ENCODE data around the gene SRGAP3. TPM values are rescaled to one million over a fixed set of nuclear protein-coding genes. Genes with fewer than 3 reads are reported as not detected.
A peak's percentile ranks its signal among the peaks of the same experiment; 100 is the strongest.

The SRGAP3 gene
- total RNA-seq, 2 experiments from 2014 or later = 1.2 to 1.3 TPM

GRCh38 chr3:8987645-8988383 is 261.6 kb downstream of the SRGAP3 start:
- Mint-ChIP-seq H3K27ac (no peak overlapping the region), H3K4me3 (no peak overlapping the region), H3K9me3 (no peaks in the 10 kb centered on the region), H3K36me3 (ENCODE audit: low read depth) (no peaks in the 10 kb centered on the region), H3K4me1 (peaks cover 2% of the 10 kb centered on the region), H3K27me3 (peaks cover 2% of the 10 kb centered on the region)
- DNase-seq = peak; percentile 70
- ChIA-PET POLR2A (no interaction called here), CTCF (interaction anchor here (0.5 to 4.8 kb wide), 19 partner anchors 10 to 438 kb away, joined by 3 to 67 read pairs (median 4); partner anchors contain the start of gene SRGAP3)

GRCh38 chr3:8987226-8987625 is 262.2 kb downstream of the SRGAP3 start:
- H3K36me3 Mint-ChIP-seq (ENCODE audit: low read depth) = no peaks in the 10 kb centered on the region
- peaks cover 2% of the 10 kb centered on the region for H3K27me3 Mint-ChIP-seq
- peaks cover 2% of the 10 kb centered on the region for H3K4me1 Mint-ChIP-seq
- H3K4me3 Mint-ChIP-seq = no peak overlapping the region
- DNase-seq = no peak
- H3K27ac Mint-ChIP-seq = no peak overlapping the region
- no peaks in the 10 kb centered on the region for H3K9me3 Mint-ChIP-seq
- ChIA-PET CTCF (interaction anchor here (0.9 to 4.8 kb wide), 16 partner anchors 9 to 323 kb away, joined by 3 to 67 read pairs (median 4); partner anchors contain the start of gene SRGAP3), POLR2A (no interaction called here)

GRCh38 chr3:8986741-8987140 is 262.7 kb downstream of the SRGAP3 start:
- H3K27ac Mint-ChIP-seq = no peak overlapping the region
- DNase-seq = no peak
- H3K9me3 Mint-ChIP-seq = no peaks in the 10 kb centered on the region
- H3K4me3 Mint-ChIP-seq = no peak overlapping the region
- ChIA-PET POLR2A (no interaction called here), CTCF (interaction anchor here (0.5 to 4.8 kb wide), 6 partner anchors 11 to 982 kb away, joined by 3 to 67 read pairs (median 5); no protein-coding TSS in a partner anchor)
- H3K4me1 Mint-ChIP-seq = peaks cover 2% of the 10 kb centered on the region
- H3K27me3 Mint-ChIP-seq = peaks cover 3% of the 10 kb centered on the region
- no peaks in the 10 kb centered on the region for H3K36me3 Mint-ChIP-seq (ENCODE audit: low read depth)

GRCh38 chr3:8985876-8986275 is 263.6 kb downstream of the SRGAP3 start:
- peaks cover 2% of the 10 kb centered on the region for H3K4me1 Mint-ChIP-seq
- ChIA-PET POLR2A (no interaction called here), CTCF (interaction anchor here (4.8 kb wide), 1 partner anchor 316 kb away, joined by 67 read pairs; no protein-coding TSS in a partner anchor)
- H3K27ac Mint-ChIP-seq = no peak overlapping the region
- H3K27me3 Mint-ChIP-seq = peaks cover 9% of the 10 kb centered on the region
- DNase-seq = no peak
- H3K4me3 Mint-ChIP-seq = no peak overlapping the region
- no peaks in the 10 kb centered on the region for H3K36me3 Mint-ChIP-seq (ENCODE audit: low read depth)
- H3K9me3 Mint-ChIP-seq = no peaks in the 10 kb centered on the region

- no peak overlapping the region for H3K4me3 Mint-ChIP-seq
- ChIA-PET POLR2A (no interaction called here), CTCF (interaction anchor here (4.8 kb wide), 1 partner anchor 317 kb away, joined by 67 read pairs; no protein-coding TSS in a partner anchor)
- no peak overlapping the region for H3K27ac Mint-ChIP-seq
- no peak for DNase-seq
- no peaks in the 10 kb centered on the region for H3K36me3 Mint-ChIP-seq (ENCODE audit: low read depth)
- peaks cover 2% of the 10 kb centered on the region for H3K4me1 Mint-ChIP-seq
- H3K27me3 Mint-ChIP-seq = peaks cover 13% of the 10 kb centered on the region
- no peaks in the 10 kb centered on the region for H3K9me3 Mint-ChIP-seq
Observed at GRCh38 chr3:8985411-8985831, 264.0 kb downstream of the SRGAP3 start.

- ChIA-PET POLR2A (no interaction called here), CTCF (interaction anchor here (4.8 kb wide), 1 partner anchor 318 kb away, joined by 67 read pairs; no protein-coding TSS in a partner anchor)
- no peak overlapping the region for H3K27ac Mint-ChIP-seq
Observed at GRCh38 chr3:8984526-8984925, 264.9 kb downstream of the SRGAP3 start.

GRCh38 chr3:8984081-8984480 is 265.4 kb downstream of the SRGAP3 start:
- H3K4me3 Mint-ChIP-seq = no peak overlapping the region
- no peak overlapping the region for H3K27ac Mint-ChIP-seq
- H3K36me3 Mint-ChIP-seq (ENCODE audit: low read depth) = no peaks in the 10 kb centered on the region

More at GRCh38 chr3:8984526-8984925, 264.9 kb downstream of the SRGAP3 start:
- Mint-ChIP-seq H3K27me3 (peaks cover 19% of the 10 kb centered on the region), H3K36me3 (ENCODE audit: low read depth) (no peaks in the 10 kb centered on the region), H3K4me1 (peaks cover 2% of the 10 kb centered on the region), H3K9me3 (no peaks in the 10 kb centered on the region), H3K4me3 (no peak overlapping the region)
- DNase-seq = no peak

GRCh38 chr3:8983591-8983990 is 265.9 kb downstream of the SRGAP3 start:
- ChIA-PET POLR2A (no interaction called here), CTCF (interaction anchor here (1.3 kb wide), 1 partner anchor 10 kb away, joined by 4 read pairs; no protein-coding TSS in a partner anchor)
- no peak for DNase-seq
- Mint-ChIP-seq H3K27me3 (peaks cover 22% of the 10 kb centered on the region), H3K4me1 (peaks cover 2% of the 10 kb centered on the region), H3K36me3 (ENCODE audit: low read depth) (no peaks in the 10 kb centered on the region), H3K4me3 (no peak overlapping the region), H3K9me3 (no peaks in the 10 kb centered on the region), H3K27ac (no peak overlapping the region)

More at GRCh38 chr3:8984081-8984480, 265.4 kb downstream of the SRGAP3 start:
- POLR2A ChIA-PET = no interaction called here
- CTCF ChIA-PET = no interaction called here
- Mint-ChIP-seq H3K9me3 (no peaks in the 10 kb centered on the region), H3K27me3 (peaks cover 22% of the 10 kb centered on the region), H3K4me1 (peaks cover 2% of the 10 kb centered on the region)
- no peak for DNase-seq

- POLR2A ChIA-PET = no interaction called here
Observed at GRCh38 chr3:8983026-8983425, 266.4 kb downstream of the SRGAP3 start.

GRCh38 chr3:8982509-8982908 is 266.9 kb downstream of the SRGAP3 start:
- peaks cover 24% of the 10 kb centered on the region for H3K27me3 Mint-ChIP-seq
- no peaks in the 10 kb centered on the region for H3K4me1 Mint-ChIP-seq
- H3K27ac Mint-ChIP-seq = no peak overlapping the region
- CTCF ChIA-PET = interaction anchor here (1.3 to 1.4 kb wide), 2 partner anchors 12 to 320 kb away, joined by 4 to 5 read pairs; no protein-coding TSS in a partner anchor
- H3K4me3 Mint-ChIP-seq = no peak overlapping the region
- no peaks in the 10 kb centered on the region for H3K9me3 Mint-ChIP-seq
- DNase-seq = no peak
- H3K36me3 Mint-ChIP-seq (ENCODE audit: low read depth) = no peaks in the 10 kb centered on the region
- POLR2A ChIA-PET = no interaction called here

More at GRCh38 chr3:8983026-8983425, 266.4 kb downstream of the SRGAP3 start:
- Mint-ChIP-seq H3K9me3 (no peaks in the 10 kb centered on the region), H3K27me3 (peaks cover 24% of the 10 kb centered on the region), H3K27ac (no peak overlapping the region), H3K4me1 (peaks cover 2% of the 10 kb centered on the region), H3K4me3 (no peak overlapping the region), H3K36me3 (ENCODE audit: low read depth) (no peaks in the 10 kb centered on the region)
- CTCF ChIA-PET = interaction anchor here (1.3 kb wide), 1 partner anchor 11 kb away, joined by 4 read pairs; no protein-coding TSS in a partner anchor
- no peak for DNase-seq

- Mint-ChIP-seq H3K27ac (no peak overlapping the region), H3K4me1 (no peaks in the 10 kb centered on the region), H3K4me3 (no peak overlapping the region), H3K27me3 (peaks cover 24% of the 10 kb centered on the region), H3K36me3 (ENCODE audit: low read depth) (no peaks in the 10 kb centered on the region), H3K9me3 (no peaks in the 10 kb centered on the region)
- DNase-seq = no peak
- ChIA-PET POLR2A (no interaction called here), CTCF (interaction anchor here (1.4 kb wide), 1 partner anchor 321 kb away, joined by 5 read pairs; no protein-coding TSS in a partner anchor)
Observed at GRCh38 chr3:8981700-8982099, 267.7 kb downstream of the SRGAP3 start.

- CTCF ChIA-PET = interaction anchor here (1.4 kb wide), 1 partner anchor 322 kb away, joined by 5 read pairs; no protein-coding TSS in a partner anchor
- H3K9me3 Mint-ChIP-seq = no peaks in the 10 kb centered on the region
- no peaks in the 10 kb centered on the region for H3K36me3 Mint-ChIP-seq (ENCODE audit: low read depth)
- POLR2A ChIA-PET = no interaction called here
- H3K4me3 Mint-ChIP-seq = no peak overlapping the region
- no peaks in the 10 kb centered on the region for H3K4me1 Mint-ChIP-seq
- DNase-seq = no peak
- peaks cover 24% of the 10 kb centered on the region for H3K27me3 Mint-ChIP-seq
- H3K27ac Mint-ChIP-seq = no peak overlapping the region
Observed at GRCh38 chr3:8981296-8981695, 268.1 kb downstream of the SRGAP3 start.

GRCh38 chr3:8980756-8981257 is 268.6 kb downstream of the SRGAP3 start:
- no peaks in the 10 kb centered on the region for H3K36me3 Mint-ChIP-seq (ENCODE audit: low read depth)
- POLR2A ChIA-PET = no interaction called here
- H3K27me3 Mint-ChIP-seq = peaks cover 24% of the 10 kb centered on the region
- H3K27ac Mint-ChIP-seq = no peak overlapping the region
- CTCF ChIA-PET = interaction anchor here (1.1 to 1.4 kb wide), 2 partner anchors 12 to 322 kb away, joined by 5 read pairs; no protein-coding TSS in a partner anchor
- H3K4me1 Mint-ChIP-seq = no peaks in the 10 kb centered on the region
- no peaks in the 10 kb centered on the region for H3K9me3 Mint-ChIP-seq
- no peak for DNase-seq
- H3K4me3 Mint-ChIP-seq = no peak overlapping the region
